ENCODE results near the gene PATJ. TPM values are rescaled to one million over a fixed set of nuclear protein-coding genes. Genes with fewer than 3 reads are reported as not detected.

Gene PATJ
- 5.9 and 13.2 TPM in 2 replicates for total RNA-seq

GRCh38 chr1:61741711-61742619, at the start of gene PATJ:
TSS of gene PATJ (plus strand) at chr1:61742480. CDS start at chr1:61762893, 20,413 bp downstream.

GRCh38 chr1:61724813-61725694, 17.2 kb upstream of the PATJ start, which contains the start of gene TM2D1:
TSS of gene TM2D1 (minus strand) at chr1:61725141. CDS start at chr1:61725120, 21 bp downstream.

GRCh38 chr1:62194651-62195544, 452.6 kb downstream of the PATJ start, which contains the start of gene L1TD1:
TSS of gene L1TD1 (plus strand) at chr1:62194849. CDS start at chr1:62206629, 11,780 bp downstream.

Other genes starting within 250 kb of the PATJ start
- gene TM2D1, start 17.3 kb upstream of the PATJ start, total RNA-seq, result 54.8 and 57.3 TPM in 2 replicates